ENCODE measurements around the gene LRMDA. TPM values are rescaled to one million over a fixed set of nuclear protein-coding genes. Genes with fewer than 3 reads are reported as not detected.
A peak's percentile ranks its signal among the peaks of the same experiment; 100 is the strongest.

Gene LRMDA
- total and polyA plus RNA-seq, 10 of the 15 experiments (the other 5 are each of a cell fraction or from before 2014, with no cell fraction given) = 0.07 to 0.54 (median 0.29) TPM; not detected in 4

DNA sequence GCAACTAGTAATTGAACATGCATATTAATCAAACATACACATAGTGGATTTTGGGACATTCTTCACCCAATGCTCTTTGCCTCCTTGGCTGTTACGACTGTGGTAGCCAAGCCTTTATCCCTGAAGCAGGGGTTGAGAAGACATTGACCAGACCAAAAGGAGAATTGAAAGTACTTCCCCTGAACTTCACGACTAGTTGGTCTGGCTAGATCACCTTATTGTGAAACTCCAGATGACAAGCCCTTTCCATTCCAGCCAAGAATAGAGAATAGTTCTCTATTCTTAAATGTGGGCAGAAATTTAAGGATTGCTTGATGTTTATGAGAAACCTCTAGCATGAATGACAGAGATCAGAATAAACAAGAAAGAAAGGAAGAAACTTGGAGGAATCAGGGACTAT, 97.0 kb downstream of the LRMDA start:
- no peak for DNase-seq (ENCODE audit: low read depth, low spot score)
- SMC1A ChIA-PET (ENCODE audit: uncharacterized antibody, unreplicated experiment) = no interaction called here
- RAD21 ChIA-PET (ENCODE audit: unreplicated experiment) = no interaction called here
- Histone ChIP-seq H3K79me2 (ENCODE audit: control insufficient read depth, insufficient read depth, low read length) (no peaks in the 10 kb centered on the region), H3K9me3 (replicated peaks; ENCODE audit: control insufficient read depth, insufficient read depth, low read length) (no peaks in the 10 kb centered on the region; the same call in 2 of the 3 replicates), H3K27me3 (replicated peaks in 1 of 2; ENCODE audit: control insufficient read depth in 2 of 2, insufficient read depth in 2 of 2, low read length in 1 of 2) (no peaks in the 10 kb centered on the region), H3K27ac (ENCODE audit: control insufficient read depth, insufficient read depth) (no peak overlapping the region), H3K4me1 (ENCODE audit: control insufficient read depth, insufficient read depth, low read length) (no peaks in the 10 kb centered on the region), H4K20me1 (ENCODE audit: control insufficient read depth, insufficient read depth) (no peaks in the 10 kb centered on the region), H2AFZ (ENCODE audit: control insufficient read depth, low read depth, low read length) (no peak overlapping the region), H3K4me2 (ENCODE audit: control insufficient read depth, insufficient read depth) (no peak overlapping the region), H3K9ac (ENCODE audit: control insufficient read depth, insufficient read depth, low read length) (no peak overlapping the region), H3K4me3 (no peak overlapping the region), H3K36me3 (ENCODE audit: control insufficient read depth in 2 of 2, insufficient read depth in 2 of 2, low read length in 1 of 2) (no peaks in the 10 kb centered on the region)
- POLR2A ChIA-PET = no interaction called here
- intact Hi-C loops (cut with micrococcal nuclease; ENCODE audit: unreplicated experiment) = no loop called here
- peak; percentile 76 for ATAC-seq
- BruUV-seq (replicated peaks) = no TSS peak
- FAIRE-seq = no peak
- in situ Hi-C loops (cut with MboI) = no loop called here
- TF ChIP-seq EED (IDR thresholded peaks at IDR 0.05; ENCODE audit: low read depth) = no peak
- peak; percentile 67 for TF ChIP-seq IKZF1 (conservative IDR thresholded peaks at IDR 0.05)
- peak in 1 of 2 experiments; percentile 23; a peak in 1 of 4 replicates for TF ChIP-seq EP300 (IDR thresholded peaks at IDR 0.05; ENCODE audit: borderline replicate concordance in 1 of 2, control insufficient read depth in 1 of 2, low read depth in 2 of 2, low read length in 2 of 2)
- no peak for TF ChIP-seq SUPT20H (IDR thresholded peaks at IDR 0.05; ENCODE audit: borderline replicate concordance, control insufficient read depth, low read depth, low read length)
- peak; percentile 78; the same call in 1 of the 2 replicates for TF ChIP-seq SPI1 (IDR thresholded peaks at IDR 0.05; ENCODE audit: borderline replicate concordance, insufficient read depth, low read depth, low read length)
- TF ChIP-seq DPF2 (IDR thresholded peaks at IDR 0.05) = 0 out of 2 replicates have a peak, but pooled peaks have one; percentile 17
- TF ChIP-seq, protein P1, sequence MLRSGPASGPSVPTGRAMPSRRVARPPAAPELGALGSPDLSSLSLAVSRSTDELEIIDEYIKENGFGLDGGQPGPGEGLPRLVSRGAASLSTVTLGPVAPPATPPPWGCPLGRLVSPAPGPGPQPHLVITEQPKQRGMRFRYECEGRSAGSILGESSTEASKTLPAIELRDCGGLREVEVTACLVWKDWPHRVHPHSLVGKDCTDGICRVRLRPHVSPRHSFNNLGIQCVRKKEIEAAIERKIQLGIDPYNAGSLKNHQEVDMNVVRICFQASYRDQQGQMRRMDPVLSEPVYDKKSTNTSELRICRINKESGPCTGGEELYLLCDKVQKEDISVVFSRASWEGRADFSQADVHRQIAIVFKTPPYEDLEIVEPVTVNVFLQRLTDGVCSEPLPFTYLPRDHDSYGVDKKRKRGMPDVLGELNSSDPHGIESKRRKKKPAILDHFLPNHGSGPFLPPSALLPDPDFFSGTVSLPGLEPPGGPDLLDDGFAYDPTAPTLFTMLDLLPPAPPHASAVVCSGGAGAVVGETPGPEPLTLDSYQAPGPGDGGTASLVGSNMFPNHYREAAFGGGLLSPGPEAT (IDR thresholded peaks at IDR 0.05; ENCODE audit: low read depth) = peak; percentile 48; the same call in 1 of the 2 replicates
- peak; percentile 26; the same call in 1 of the 2 replicates for TF ChIP-seq MTA2 (IDR thresholded peaks at IDR 0.05; ENCODE audit: low read depth)
- TF ChIP-seq IKZF2 (IDR thresholded peaks at IDR 0.05) = peak; percentile 52 to 69; a peak in 2 of 4 replicates
- 0% methylated on average over 2 of the region's 2 CpGs for WGBS (ENCODE audit: insufficient coverage, insufficient replicate concordance, low lambda C conversion rate, missing lambda C conversion rate)
- CTCF ChIA-PET = no interaction called here

Measured in GM12878 (cell line).